GM08714 (cell line): ENCODE data around the gene C1QTNF5.

ENCODE experiments used
- H3K4me3 ChIP-seq: fragments of 200-500 bp; sonication (Bioruptor generic); 2 replicates; pipeline ENCODE4 v1.5.1; 2014; ENCODE audit warnings: mild to moderate bottlenecking, low read length, inconsistent platforms
- ZNF274 ChIP-seq: IDR thresholded peaks from 2 replicates; pipeline ENCODE4 v1.6.1; 2012; ENCODE audit warnings: mild to moderate bottlenecking, low read depth, low read length

Gene C1QTNF5

GRCh38 chr11:119295178-119295577 lies 45.5 kb downstream of the C1QTNF5 start:
- no peak for TF ChIP-seq ZNF274
- no peak overlapping the region for H3K4me3 ChIP-seq

GRCh38 chr11:119293461-119293860 lies 47.2 kb downstream of the C1QTNF5 start:
- H3K4me3 ChIP-seq, result no peak overlapping the region
- no peak for TF ChIP-seq ZNF274

- TF ChIP-seq ZNF274, result no peak
- H3K4me3 ChIP-seq, result no peak overlapping the region
These were observed 49.7 kb downstream of the C1QTNF5 start for GRCh38 chr11:119290894-119291497.
